ENCODE measurements around the gene ELAC1.

Gene ELAC1

GRCh38 chr18:51021226-51021965, 53.6 kb downstream of the ELAC1 start:
- DNase-seq = no peak

GRCh38 chr18:51025512-51025911, 57.7 kb downstream of the ELAC1 start:
- no peak for DNase-seq

- no peak for DNase-seq
Measured at GRCh38 chr18:51028201-51028805, 60.5 kb downstream of the ELAC1 start.

GRCh38 chr18:51029378-51029693, 61.5 kb downstream of the ELAC1 start:
- DNase-seq = no peak

DNA sequence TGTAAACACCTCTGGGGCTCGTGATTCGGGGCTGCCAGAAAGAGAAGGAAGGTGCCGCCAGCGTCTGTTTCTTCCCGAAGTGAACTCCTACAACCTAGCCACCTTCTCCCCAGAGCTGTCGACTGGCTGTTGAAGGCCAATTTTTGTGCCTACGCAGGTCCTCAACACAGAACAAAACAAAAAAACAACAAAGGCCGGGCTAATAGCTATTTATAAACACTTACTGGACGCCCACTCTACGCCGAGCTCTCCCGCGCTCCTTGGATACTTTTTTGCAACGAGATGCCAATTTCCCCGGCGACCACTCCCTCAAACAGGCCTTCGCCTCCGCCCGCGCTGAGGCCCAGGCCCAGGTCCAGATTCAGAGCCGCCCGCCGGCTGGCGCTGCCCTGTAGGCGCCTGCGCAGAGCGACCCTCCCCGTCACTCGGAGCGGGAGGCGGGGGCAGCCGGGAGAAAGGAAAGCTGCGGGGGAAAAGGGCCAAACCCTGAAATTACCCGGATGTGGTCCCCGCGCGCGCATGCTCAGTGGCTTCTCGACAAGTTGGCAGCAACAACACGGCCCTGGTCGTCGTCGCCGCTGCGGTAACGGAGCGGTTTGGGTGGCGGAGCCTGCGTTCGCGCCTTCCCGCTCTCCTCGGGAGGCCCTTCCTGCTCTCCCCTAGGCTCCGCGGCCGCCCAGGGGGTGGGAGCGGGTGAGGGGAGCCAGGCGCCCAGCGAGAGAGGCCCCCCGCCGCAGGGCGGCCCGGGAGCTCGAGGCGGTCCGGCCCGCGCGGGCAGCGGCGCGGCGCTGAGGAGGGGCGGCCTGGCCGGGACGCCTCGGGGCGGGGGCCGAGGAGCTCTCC, 62.1 kb downstream of the ELAC1 start, which contains the start of gene SMAD4:
Gene SMAD4 (plus strand): TSS at position 520 of the 843 bp plus-strand sequence. CDS start 16,834 bp downstream, outside the sequence.
- DNase-seq = peak; percentile 97

GRCh38 chr18:51030537-51031258, 62.9 kb downstream of the ELAC1 start:
- DNase-seq = peak; percentile 59

GRCh38 chr18:51032193-51032592, 64.4 kb downstream of the ELAC1 start:
- no peak for DNase-seq

- no peak for DNase-seq
Measured at GRCh38 chr18:51037230-51037629, 69.4 kb downstream of the ELAC1 start.

Measured in stimulated activated CD4-positive, alpha-beta T cell treated with anti-CD3 and anti-CD28 coated beads, Interleukin-1b, Interleukin-23, amount 100 ng/mL, for 48 hours (primary cell).